HL-60/S4 treated with phorbol 12-myristate 13-acetate at 8.2 ng/mL for 4 days and 3 days (cell line): Measurements from ENCODE around the gene TXNDC2.

Experiments
- in situ Hi-C: fragments of 300-500 bp; cut with MboI; formaldehyde crosslinking; loops from 2 replicates; pipeline ENCODE4 v1.15.0; 2022; ENCODE audit warnings: low sequenced_read_pairs

Gene TXNDC2

DNA sequence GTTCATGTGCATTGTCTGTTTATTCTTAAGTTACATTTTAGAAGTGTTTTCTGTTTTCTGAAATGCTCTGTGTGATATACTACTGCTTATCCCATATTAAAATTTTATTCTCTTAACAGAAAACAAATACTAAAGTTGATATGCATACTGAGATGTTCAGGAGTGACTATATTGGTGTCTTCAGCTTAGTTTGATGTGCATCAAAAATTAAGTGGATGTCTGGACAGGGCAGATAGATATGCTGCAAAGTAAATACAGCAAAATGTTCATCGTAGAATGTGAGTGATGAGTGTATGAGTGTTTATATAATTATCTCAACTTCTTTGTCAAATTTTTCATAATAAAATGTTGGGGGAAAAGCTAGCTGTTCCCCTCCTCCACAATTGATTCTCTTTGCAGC, 41.2 kb downstream of the TXNDC2 start:
- in situ Hi-C loops, result loop anchor here (25.0 kb wide), 1 partner anchor 340 kb away; no protein-coding TSS in a partner anchor

DNA sequence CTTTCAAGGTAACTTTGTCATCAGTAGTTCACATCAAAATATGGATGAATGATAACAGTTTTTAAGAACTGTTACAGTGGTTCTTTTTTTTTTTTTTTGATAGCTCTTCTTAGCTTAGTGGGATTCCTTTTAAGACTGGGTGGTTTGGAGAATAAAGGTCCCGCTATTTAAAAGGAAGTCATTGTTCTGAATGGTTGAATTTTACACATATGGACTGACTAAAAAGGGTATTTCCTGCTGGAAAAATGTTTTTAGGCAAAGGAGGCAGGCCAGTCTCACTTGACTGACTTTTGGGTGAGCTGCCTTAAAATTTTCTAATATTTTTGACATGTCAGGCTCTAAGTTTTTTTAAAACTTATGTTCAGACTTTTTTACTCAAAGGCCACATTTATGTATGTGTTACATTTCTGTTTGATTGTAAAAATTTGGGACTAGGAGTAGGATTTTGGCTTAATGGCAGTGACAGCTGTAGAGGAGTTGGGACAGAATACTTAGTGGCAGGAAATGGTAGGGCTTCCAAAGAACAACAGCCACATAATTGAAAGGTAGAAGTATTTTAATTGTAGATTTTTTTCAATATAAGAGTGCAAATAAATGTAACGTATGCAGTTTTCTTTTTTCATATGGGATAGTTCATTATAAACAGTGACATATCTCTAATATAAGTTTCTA, 41.8 kb downstream of the TXNDC2 start:
- in situ Hi-C loops, result loop anchor here (25.0 kb wide), 1 partner anchor 340 kb away; no protein-coding TSS in a partner anchor

DNA sequence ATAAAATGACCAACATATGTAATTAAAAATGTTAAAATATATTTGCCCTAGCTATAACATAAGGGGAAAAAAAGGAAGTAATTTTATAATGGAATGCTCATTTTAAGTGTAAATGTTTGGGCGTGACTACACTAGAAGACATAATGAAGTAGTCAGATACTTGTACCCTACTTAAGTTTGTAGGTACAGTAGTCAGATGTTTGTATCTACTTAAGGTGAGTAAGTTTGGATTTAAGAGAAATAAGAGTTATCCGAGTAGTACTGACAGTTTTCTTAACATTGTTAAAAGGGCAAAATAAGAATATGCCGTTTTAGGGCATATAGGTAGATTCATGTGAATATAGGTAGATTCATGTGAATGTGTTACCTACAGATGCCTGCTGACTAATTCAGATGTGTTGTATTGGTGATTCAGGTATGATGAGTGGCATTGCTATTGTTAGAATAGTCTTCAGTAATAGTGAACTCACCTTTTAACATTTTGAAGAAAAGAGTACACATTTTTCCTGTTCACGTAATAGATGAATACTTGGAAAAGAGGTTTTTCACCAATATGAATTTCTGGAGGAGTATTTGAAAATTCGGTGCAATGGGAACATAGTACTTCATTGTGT, 43.0 kb downstream of the TXNDC2 start:
- in situ Hi-C loops, result loop anchor here (25.0 kb wide), 1 partner anchor 341 kb away; no protein-coding TSS in a partner anchor

GRCh38 chr18:9930299-9930884, 44.6 kb downstream of the TXNDC2 start:
- in situ Hi-C loops, result loop anchor here (25.0 kb wide), 1 partner anchor 343 kb away; no protein-coding TSS in a partner anchor

DNA sequence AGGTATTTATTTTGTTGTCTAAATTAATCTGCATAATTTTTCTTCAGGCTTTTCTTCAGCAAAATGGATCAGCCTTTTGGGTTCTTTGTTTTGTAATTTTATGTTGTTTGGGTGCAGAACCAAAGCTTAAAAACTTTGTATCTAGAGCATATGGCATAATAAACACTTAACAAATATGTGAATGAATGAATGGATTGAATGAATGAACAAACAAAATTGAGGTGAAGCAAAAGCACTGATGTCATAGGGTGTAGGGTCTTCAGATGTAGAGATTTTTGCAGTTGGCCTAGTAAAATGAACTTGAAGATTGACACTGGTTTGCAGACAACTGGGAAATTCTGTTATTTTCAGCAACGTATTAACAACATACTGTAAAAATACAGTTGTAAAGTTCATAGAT, 45.4 kb downstream of the TXNDC2 start:
- in situ Hi-C loops, result loop anchor here (25.0 kb wide), 1 partner anchor 344 kb away; no protein-coding TSS in a partner anchor

- in situ Hi-C loops, result loop anchor here (25.0 kb wide), 1 partner anchor 344 kb away; no protein-coding TSS in a partner anchor
Observed at GRCh38 chr18:9931678-9932077, 45.9 kb downstream of the TXNDC2 start.

- in situ Hi-C loops, result loop anchor here (25.0 kb wide), 1 partner anchor 347 kb away; no protein-coding TSS in a partner anchor
Observed at GRCh38 chr18:9933865-9934264, 48.1 kb downstream of the TXNDC2 start.

DNA sequence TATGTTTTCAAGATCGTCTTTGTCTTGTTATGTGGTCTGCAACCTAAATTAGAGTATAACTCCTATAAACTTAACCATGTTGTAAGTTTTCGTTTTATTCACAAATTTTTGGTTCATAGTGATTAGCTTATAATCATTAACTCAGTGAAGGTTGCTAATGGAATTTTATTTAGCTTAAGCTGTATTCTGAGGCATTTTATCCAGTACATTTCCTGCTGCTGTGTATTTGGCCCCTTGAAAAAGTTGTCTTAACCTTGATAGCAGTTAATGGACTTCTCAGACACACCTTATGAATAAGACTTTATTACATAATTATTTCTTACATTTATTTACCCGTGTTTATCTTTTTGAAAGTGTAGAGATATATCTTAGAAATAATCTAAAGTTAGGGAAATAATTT, 48.5 kb downstream of the TXNDC2 start:
- in situ Hi-C loops, result loop anchor here (25.0 kb wide), 1 partner anchor 347 kb away; no protein-coding TSS in a partner anchor
